H1 (cell line): ENCODE results near the gene CCDC33. TPM values are rescaled to one million over a fixed set of nuclear protein-coding genes. Genes with fewer than 3 reads are reported as not detected.

Source experiments
- CTCF ChIA-PET: fragments of 300-600 bp; sonication (Branson Sonifier 250); formaldehyde crosslinking; loops from one replicate; lab custom pipeline; 2021; ENCODE audit not compliant: partially characterized antibody; lab: Charles Lee
- POLR2A ChIA-PET: fragments of 300-600 bp; sonication (Branson Sonifier 250); formaldehyde crosslinking; loops from one replicate; lab custom pipeline; 2021; ENCODE audit warnings: inconsistent platforms; ENCODE audit not compliant: partially characterized antibody; lab: Charles Lee
- DNase-seq, 2 experiments: peaks; one replicate each; pipeline versions ENCODE4 v3.0.0 to v3.0.0-alpha.2; 2010 to 2022; ENCODE audit warnings: low spot score in 2 of 2, low read depth in 1 of 2, mixed read lengths in 1 of 2
- FAIRE-seq: peaks from 2 replicates; lab custom pipeline; 2011; peaks lifted over from hg19 to GRCh38; lab: Jason Lieb, UNC
- H2AFZ ChIP-seq: 2 replicates; pipeline ENCODE4 v1.8.1; 2012; ENCODE audit warnings: low read length, inconsistent platforms
- H2AK5ac ChIP-seq: 2 replicates; pipeline ENCODE4 v1.6.1; 2013; ENCODE audit warnings: low read depth, low read length
- H2BK120ac ChIP-seq: replicated peaks from 2 replicates; pipeline ENCODE3; 2013; ENCODE audit warnings: low read depth, low read length, inconsistent platforms
- H2BK12ac ChIP-seq: 2 replicates; pipeline ENCODE4 v1.6.1; 2013; ENCODE audit warnings: low read depth, low read length
- H2BK15ac ChIP-seq: 2 replicates; pipeline ENCODE4 v1.6.1; 2013; ENCODE audit warnings: low read length
- H2BK20ac ChIP-seq: 2 replicates; pipeline ENCODE4 v1.6.1; 2013; ENCODE audit warnings: low read length
- H2BK5ac ChIP-seq: 2 replicates; pipeline ENCODE4 v1.6.1; 2013; ENCODE audit warnings: low read depth, low read length
- H3K14ac ChIP-seq: 2 replicates; pipeline ENCODE4 v1.6.1; 2013; ENCODE audit warnings: inconsistent platforms; ENCODE audit not compliant: insufficient read length
- H3K18ac ChIP-seq: 2 replicates; pipeline ENCODE4 v1.6.1; 2013; ENCODE audit warnings: low read length; ENCODE audit errors: extremely low read depth
- H3K23ac ChIP-seq: 2 replicates; pipeline ENCODE4 v1.6.1; 2013; ENCODE audit warnings: inconsistent platforms; ENCODE audit not compliant: insufficient read length
- H3K23me2 ChIP-seq: 2 replicates; pipeline ENCODE4 v1.6.1; 2013; ENCODE audit warnings: low read depth, low read length
- H3K27ac ChIP-seq: 2 replicates; pipeline ENCODE4 v1.6.1; 2011; ENCODE audit warnings: low read depth, low read length, inconsistent platforms
- H3K27me3 ChIP-seq, 4 experiments: replicated peaks in 1 of 4; 1 replicate in 1 of 4; 2 replicates in 3 of 4; pipeline versions ENCODE4 v1.6.1 to v1.8.1; 2011 to 2013; ENCODE audit warnings: low read length in 3 of 4, mild to moderate bottlenecking in 3 of 4, inconsistent platforms in 2 of 4, mixed read lengths in 2 of 4, moderate library complexity in 1 of 4; ENCODE audit not compliant: control insufficient read depth in 3 of 4, insufficient read depth in 3 of 4; ENCODE audit errors: extremely low read depth in 1 of 4
- H3K36me3 ChIP-seq, 4 experiments: 2 replicates each; pipeline versions ENCODE4 v1.6.1 to v1.8.1; 2011 to 2013; ENCODE audit warnings: mild to moderate bottlenecking in 4 of 4, low read length in 3 of 4, moderate library complexity in 2 of 4, control low read depth in 1 of 4, inconsistent platforms in 1 of 4; ENCODE audit not compliant: insufficient read depth in 4 of 4, control insufficient read depth in 2 of 4
- H3K4ac ChIP-seq: replicated peaks from 2 replicates; pipeline ENCODE3; 2013; ENCODE audit warnings: low read length, low read depth, mixed read lengths, inconsistent platforms; ENCODE audit not compliant: insufficient read length
- H3K4me1 ChIP-seq, 4 experiments: replicated peaks in 1 of 4; 1 replicate in 1 of 4; 2 replicates in 3 of 4; pipeline versions ENCODE4 v1.6.1 to v1.8.1; 2011 to 2013; ENCODE audit warnings: low read length in 3 of 4, inconsistent platforms in 2 of 4, mixed read lengths in 1 of 4; ENCODE audit not compliant: insufficient read depth in 4 of 4, control insufficient read depth in 3 of 4
- H3K4me2 ChIP-seq, 2 experiments: 2 replicates each; pipeline versions ENCODE4 v1.6.1 to v1.8.1; 2011 to 2013; ENCODE audit warnings: low read depth in 2 of 2, low read length in 2 of 2, control low read depth in 1 of 2, inconsistent platforms in 1 of 2, mild to moderate bottlenecking in 1 of 2; ENCODE audit not compliant: insufficient read depth in 1 of 2
- H3K4me3 ChIP-seq, 4 experiments: fragments of 200-600, 300-600 bp in 1 of 4; sonication (generic), shearing (Covaris generic), sonication (Bioruptor Twin) in 1 of 4; 2 replicates each; pipeline versions ENCODE4 v1.5.1 to v1.8.1; 2011 to 2016; ENCODE audit warnings: low read length in 4 of 4, low read depth in 3 of 4, control low read depth in 2 of 4, inconsistent platforms in 2 of 4, mild to moderate bottlenecking in 2 of 4, mixed read lengths in 1 of 4, moderate library complexity in 1 of 4; ENCODE audit not compliant: insufficient read depth in 2 of 4; ENCODE audit errors: extremely low read depth in 1 of 4
- H3K56ac ChIP-seq: replicated peaks from 2 replicates; pipeline ENCODE3; 2013; ENCODE audit warnings: low read depth, mild to moderate bottlenecking, mixed read lengths, low read length, inconsistent platforms; ENCODE audit not compliant: insufficient read length
- H3K79me1 ChIP-seq: 2 replicates; pipeline ENCODE4 v1.6.1; 2013; ENCODE audit warnings: low read depth, low read length, control low read depth
- H3K79me2 ChIP-seq, 2 experiments: 2 replicates each; pipeline versions ENCODE4 v1.6.1 to v1.8.1; 2012 to 2013; ENCODE audit warnings: low read length in 2 of 2, mild to moderate bottlenecking in 2 of 2, inconsistent platforms in 1 of 2; ENCODE audit not compliant: insufficient read depth in 2 of 2, control insufficient read depth in 1 of 2
- H3K9ac ChIP-seq, 4 experiments: replicated peaks in 1 of 4; 1 replicate in 1 of 4; 2 replicates in 3 of 4; pipeline versions ENCODE4 v1.6.1 to v1.8.1; 2011 to 2013; ENCODE audit warnings: low read depth in 3 of 4, low read length in 3 of 4, control low read depth in 2 of 4, mild to moderate bottlenecking in 2 of 4, moderate library complexity in 2 of 4, inconsistent platforms in 1 of 4; ENCODE audit errors: extremely low read depth in 1 of 4
- H3K9me3 ChIP-seq, 2 experiments: 2 replicates each; pipeline versions ENCODE4 v1.6.1 to v1.8.1; 2012 to 2013; ENCODE audit warnings: mild to moderate bottlenecking in 2 of 2, moderate library complexity in 2 of 2, control low read depth in 1 of 2, inconsistent platforms in 1 of 2, low read depth in 1 of 2, low read length in 1 of 2, mixed read lengths in 1 of 2; ENCODE audit not compliant: insufficient read depth in 2 of 2
- H4K20me1 ChIP-seq, 2 experiments: replicated peaks in 1 of 2; 2 replicates each; pipeline versions ENCODE3 to v1.8.1; 2011 to 2013; ENCODE audit warnings: inconsistent platforms in 2 of 2, low read length in 2 of 2, mild to moderate bottlenecking in 1 of 2; ENCODE audit not compliant: insufficient read depth in 2 of 2, control insufficient read depth in 1 of 2
- H4K5ac ChIP-seq: 2 replicates; pipeline ENCODE4 v1.6.1; 2013; ENCODE audit warnings: low read length, low read depth, mixed read lengths, inconsistent platforms; ENCODE audit not compliant: insufficient read length
- H4K8ac ChIP-seq: 2 replicates; pipeline ENCODE4 v1.8.0; 2013; ENCODE audit warnings: mild to moderate bottlenecking, moderate library complexity, low read length, inconsistent platforms; ENCODE audit not compliant: insufficient read depth; ENCODE audit errors: extremely low read depth
- H4K91ac ChIP-seq: replicated peaks from 2 replicates; pipeline ENCODE3; 2013; ENCODE audit warnings: low read length, mixed read lengths, inconsistent platforms; ENCODE audit not compliant: insufficient read length
- JUN ChIP-seq: IDR thresholded peaks from 2 replicates; pipeline ENCODE4 v1.6.1; 2011; ENCODE audit warnings: low read depth, mild to moderate bottlenecking, improper control_type of control experiment, low read length
- RBBP5 ChIP-seq: IDR thresholded peaks from 2 replicates; pipeline ENCODE4 v1.7.1; 2012; ENCODE audit warnings: low read depth, mild to moderate bottlenecking, inconsistent platforms, low read length, moderate library complexity, borderline replicate concordance
- SIRT6 ChIP-seq: IDR thresholded peaks from one replicate; pipeline ENCODE4 v1.7.1; 2012; ENCODE audit warnings: low read length, inconsistent platforms
- SP4 ChIP-seq: IDR thresholded peaks from 2 replicates; pipeline ENCODE4 v1.6.1; 2012; ENCODE audit warnings: low read length, inconsistent platforms
- TAF1 ChIP-seq: IDR thresholded peaks from 2 replicates; pipeline ENCODE4 v1.6.1; 2011; ENCODE audit warnings: mild to moderate bottlenecking, low read depth, low read length
- TCF12 ChIP-seq: IDR thresholded peaks from 2 replicates; pipeline ENCODE4 v1.6.1; 2011; ENCODE audit warnings: low read depth, mild to moderate bottlenecking, low read length
- YY1 ChIP-seq: IDR thresholded peaks from 2 replicates; pipeline ENCODE4 v1.6.1; 2011; ENCODE audit warnings: low read depth, mild to moderate bottlenecking, low read length
- ZNF274 ChIP-seq: IDR thresholded peaks from 2 replicates; pipeline ENCODE4 v1.7.0; 2012; ENCODE audit warnings: low read length, borderline replicate concordance; ENCODE audit errors: extremely low read depth
- WGBS, 2 experiments: shearing (Covaris generic) in 1 of 2; methylation state at CpG; one replicate each; pipeline versions ENCODE4 v1.1.6 to v1.1.7; 2013 to 2015; ENCODE audit warnings: low lambda C conversion rate in 2 of 2, mixed read lengths in 2 of 2, inconsistent platforms in 1 of 2, low coverage in 1 of 2, missing lambda C conversion rate in 1 of 2; ENCODE audit not compliant: insufficient replicate concordance in 2 of 2, insufficient coverage in 1 of 2, insufficient read length in 1 of 2; ENCODE audit errors: extremely low coverage in 1 of 2, missing lambda C conversion rate in 1 of 2; 5-methylcytosine and 5-hydroxymethylcytosine counted together
- polyA plus RNA-seq, 7 experiments: library from polyadenylated mRNA; depleted of rRNA in 3 of 7; stranded (reverse) in 5 of 7; unstranded in 2 of 7; fragments of >200 nt in 5 of 7; fragments of 200-250 nt in 2 of 7; gene quantifications; 1 replicate in 5 of 7; 2 replicates in 1 of 7; 4 replicates in 1 of 7; pipeline versions ENCODE4 v1.2.1 to v1.2.3, GENCODE V29; 2011 to 2013; ENCODE audit warnings: missing spikeins in 2 of 7, mixed read lengths in 2 of 7
- total RNA-seq: library from RNA; stranded (reverse); fragmentation: NEBNext Ultra II Directional; extraction: Animal tissue kit (Norgen Biotek cat#: 25700); gene quantifications from 2 replicates; pipeline ENCODE4 v1.2.1, GENCODE V29; 2021

CCDC33 gene
- total and polyA plus RNA-seq, 2 of the 8 experiments (the other 6 are each of a cell fraction or from before 2014, with no cell fraction given): 2.0 to 2.7 TPM

GRCh38 chr15:74350295-74351275, 114.5 kb downstream of the CCDC33 start:
- Histone ChIP-seq H3K27ac (no peak overlapping the region), H3K4me3 (no peak overlapping the region), H2AFZ (no peak overlapping the region), H3K79me2 (no peaks in the 10 kb centered on the region), H3K9ac (no peak overlapping the region), H3K27me3 (no peaks in the 10 kb centered on the region), H4K20me1 (no peaks in the 10 kb centered on the region), H2BK120ac (no peak overlapping the region), H4K5ac (no peak overlapping the region), H3K4me1 (peaks cover 0 to 13% (median 2%) of the 10 kb centered on the region in 4 experiments; a peak in 3 of 7 replicates), H3K23me2 (no peaks in the 10 kb centered on the region), H4K8ac (no peak overlapping the region), H2BK20ac (no peak overlapping the region), H3K56ac (no peak overlapping the region), H2BK15ac (no peak overlapping the region), H3K79me1 (no peaks in the 10 kb centered on the region), H3K18ac (no peak overlapping the region), H3K14ac (no peak overlapping the region), H3K23ac (no peak overlapping the region), H3K36me3 (no peaks in the 10 kb centered on the region), H3K9me3 (peaks cover 8 to 9% of the 10 kb centered on the region in 2 experiments; a peak in 2 of 4 replicates), H3K4me2 (no peak overlapping the region), H2BK5ac (no peak overlapping the region), H2AK5ac (no peak overlapping the region), H3K4ac (no peak overlapping the region), H4K91ac (no peak overlapping the region), H2BK12ac (no peak overlapping the region)
- ChIA-PET CTCF (interaction anchor here (0.6 to 1.3 kb wide), 5 partner anchors 19 to 230 kb away, joined by 3 to 5 read pairs (median 3); no protein-coding TSS in a partner anchor), POLR2A (interaction anchor here (0.9 to 1.0 kb wide), 2 partner anchors 16 to 180 kb away, joined by 3 read pairs; no protein-coding TSS in a partner anchor)
- 82% methylated on average over 14 of the region's 14 CpGs; no CpG with 5 or more reads in 1 of the 2 experiments for WGBS, 2 experiments
- no peak for FAIRE-seq
- DNase-seq: no peak
- TF ChIP-seq SIRT6: no peak
- no peak for TF ChIP-seq SP4
- no peak for TF ChIP-seq YY1
- no peak for TF ChIP-seq TAF1
- TF ChIP-seq RBBP5: no peak
- TF ChIP-seq TCF12: no peak
- TF ChIP-seq ZNF274: no peak
- TF ChIP-seq JUN: no peak
